HEK293 (cell line): ENCODE measurements around the gene SELENOS.

Experiments
- HOXA7 ChIP-seq: sonication (generic); formaldehyde crosslinking; IDR thresholded peaks from 2 replicates; pipeline ENCODE4 v1.8.1; 2022; ENCODE audit warnings: missing genetic modification reagents, borderline replicate concordance
- MZF1 ChIP-seq: fragments of 450-650 bp; formaldehyde crosslinking; IDR thresholded peaks from 2 replicates; pipeline ENCODE4 v1.5.1; 2017; ENCODE audit warnings: missing biosample characterization, missing genetic modification characterization, borderline replicate concordance
- ZNF175 ChIP-seq: fragments of 450-650 bp; formaldehyde crosslinking; IDR thresholded peaks from 2 replicates; pipeline ENCODE4 v1.5.1; 2016; ENCODE audit warnings: missing biosample characterization, missing genetic modification characterization
- ZNF239 ChIP-seq: fragments of 450-650 bp; formaldehyde crosslinking; IDR thresholded peaks from 2 replicates; pipeline ENCODE4 v1.5.1; 2016; ENCODE audit warnings: missing biosample characterization, missing genetic modification characterization
- ZNF521 ChIP-seq: fragments of 450-650 bp; formaldehyde crosslinking; IDR thresholded peaks from 2 replicates; pipeline ENCODE4 v1.5.1; 2017; ENCODE audit warnings: missing biosample characterization, mild to moderate bottlenecking, missing genetic modification characterization
- ZNF555 ChIP-seq: fragments of 450-650 bp; formaldehyde crosslinking; conservative IDR thresholded peaks from 2 replicates; pipeline ENCODE4 v1.5.1; 2017; ENCODE audit warnings: missing biosample characterization, mild to moderate bottlenecking, missing genetic modification characterization, inconsistent platforms
- ZNF791 ChIP-seq: fragments of 450-650 bp; formaldehyde crosslinking; IDR thresholded peaks from 2 replicates; pipeline ENCODE4 v1.5.1; 2016; ENCODE audit warnings: missing biosample characterization, missing genetic modification characterization
- TF ChIP-seq, protein P1 (sequence below): fragments of 450-650 bp; formaldehyde crosslinking; IDR thresholded peaks from 2 replicates; pipeline ENCODE4 v1.5.1; 2016; ENCODE audit warnings: missing biosample characterization, missing genetic modification characterization

DNA sequence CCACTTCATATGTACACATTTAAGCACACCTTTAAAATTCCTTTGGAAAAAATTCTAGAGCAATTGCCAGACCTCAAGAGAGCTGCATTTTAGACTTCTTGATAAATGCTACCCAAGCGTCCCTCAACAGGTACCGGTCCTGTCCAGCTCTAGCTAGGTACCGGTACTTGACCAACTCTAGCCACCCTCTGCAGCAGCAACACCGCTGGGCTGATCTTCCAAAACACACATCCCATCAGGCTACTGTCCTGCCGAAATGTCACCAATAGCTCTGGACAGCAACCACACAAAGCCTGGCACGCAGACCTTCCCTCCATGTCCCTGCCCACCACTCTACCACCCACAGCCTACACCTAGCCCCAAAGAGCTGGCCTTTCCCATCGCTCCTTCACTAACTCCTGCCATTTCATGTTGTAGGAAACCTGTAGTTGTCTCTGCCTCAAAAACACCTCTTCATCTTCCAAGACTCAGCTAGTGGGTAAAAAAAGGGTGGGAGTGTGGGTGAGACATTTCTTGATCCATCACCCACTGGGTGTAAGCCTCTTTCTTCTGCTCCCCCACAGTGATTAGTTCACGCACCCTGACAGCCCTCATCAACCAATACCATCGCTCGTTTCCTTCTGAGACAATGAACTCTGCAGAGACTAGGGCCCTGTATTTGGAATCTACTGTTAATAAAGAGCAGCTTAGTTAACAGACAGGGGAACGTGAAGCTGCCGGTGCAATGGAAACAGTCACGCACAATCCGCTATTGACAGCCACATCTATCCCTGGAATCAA is 32.2 kb downstream of the SELENOS start:
- TF ChIP-seq ZNF239: no peak
- TF ChIP-seq, protein P1, sequence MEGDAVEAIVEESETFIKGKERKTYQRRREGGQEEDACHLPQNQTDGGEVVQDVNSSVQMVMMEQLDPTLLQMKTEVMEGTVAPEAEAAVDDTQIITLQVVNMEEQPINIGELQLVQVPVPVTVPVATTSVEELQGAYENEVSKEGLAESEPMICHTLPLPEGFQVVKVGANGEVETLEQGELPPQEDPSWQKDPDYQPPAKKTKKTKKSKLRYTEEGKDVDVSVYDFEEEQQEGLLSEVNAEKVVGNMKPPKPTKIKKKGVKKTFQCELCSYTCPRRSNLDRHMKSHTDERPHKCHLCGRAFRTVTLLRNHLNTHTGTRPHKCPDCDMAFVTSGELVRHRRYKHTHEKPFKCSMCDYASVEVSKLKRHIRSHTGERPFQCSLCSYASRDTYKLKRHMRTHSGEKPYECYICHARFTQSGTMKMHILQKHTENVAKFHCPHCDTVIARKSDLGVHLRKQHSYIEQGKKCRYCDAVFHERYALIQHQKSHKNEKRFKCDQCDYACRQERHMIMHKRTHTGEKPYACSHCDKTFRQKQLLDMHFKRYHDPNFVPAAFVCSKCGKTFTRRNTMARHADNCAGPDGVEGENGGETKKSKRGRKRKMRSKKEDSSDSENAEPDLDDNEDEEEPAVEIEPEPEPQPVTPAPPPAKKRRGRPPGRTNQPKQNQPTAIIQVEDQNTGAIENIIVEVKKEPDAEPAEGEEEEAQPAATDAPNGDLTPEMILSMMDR (tag by site-specific recombination): no peak
- no peak for TF ChIP-seq ZNF555
- no peak for TF ChIP-seq ZNF791
- TF ChIP-seq MZF1 (tag by site-specific recombination): no peak
- no peak for TF ChIP-seq HOXA7 (CRISPR knock-in tag)
- TF ChIP-seq ZNF175 (tag by site-specific recombination): no peak
- TF ChIP-seq ZNF521 (tag by site-specific recombination): no peak
